Cardiac muscle cell (in vitro differentiated cells and primary cell): Measurements from ENCODE around the gene TSEN54. TPM values are rescaled to one million over a fixed set of nuclear protein-coding genes. Genes with fewer than 3 reads are reported as not detected.

Experiments
- DNase-seq, 2 donors: peaks; one replicate each; pipeline versions ENCODE4 v3.0.0 to v3.0.0-alpha.2; 2010 to 2017; ENCODE audit warnings: low read depth in 1 of 2, low spot score in 1 of 2
- H3K27ac ChIP-seq: fragments of 200-600 bp; sonication (generic); 2 replicates; pipeline ENCODE4 v1.5.1; 2016
- H3K27me3 ChIP-seq: fragments of 200-600 bp; sonication (generic); 2 replicates; pipeline ENCODE4 v1.6.0; 2016; ENCODE audit warnings: control low read depth
- H3K36me3 ChIP-seq: fragments of 200-600 bp; sonication (generic); 2 replicates; pipeline ENCODE4 v1.5.1; 2016; ENCODE audit warnings: control low read depth
- H3K4me1 ChIP-seq: fragments of 200-600 bp; sonication (generic); 2 replicates; pipeline ENCODE4 v1.8.1; 2017; ENCODE audit warnings: low read depth, mild to moderate bottlenecking, mixed run types
- H3K4me3 ChIP-seq: fragments of 200-600 bp; sonication (generic); 2 replicates; pipeline ENCODE4 v1.5.1; 2016; ENCODE audit warnings: mild to moderate bottlenecking
- H3K9me3 ChIP-seq: fragments of 200-600 bp; sonication (generic); 2 replicates; pipeline ENCODE4 v1.5.1; 2017; ENCODE audit warnings: low read depth, mild to moderate bottlenecking, control low read depth
- CTCF ChIP-seq: IDR thresholded peaks from 2 replicates; pipeline ENCODE4 v1.5.1; 2012; ENCODE audit warnings: low read depth, mild to moderate bottlenecking, low read length
- polyA plus RNA-seq: library from polyadenylated mRNA; unstranded; fragments of >200 nt; fragmentation: Nextera tagmentation; extraction: Ambion mirVana; gene quantifications from 2 replicates; pipeline ENCODE4 v1.2.1, GENCODE V29; 2016
- total RNA-seq: library from RNA; depleted of rRNA; stranded (reverse); fragments of >200 nt; gene quantifications from 2 replicates; pipeline ENCODE4 v1.2.3, GENCODE V29; 2016

TSEN54 gene
- total and polyA plus RNA-seq, 2 experiments from 2014 or later = 64.4 to 70.5 TPM

- DNase-seq = peak in 1 of 2 donors; percentile 24
- no peaks in the 10 kb centered on the region for H3K36me3 ChIP-seq
- no peaks in the 10 kb centered on the region for H3K9me3 ChIP-seq
- H3K4me3 ChIP-seq = no peak overlapping the region
- H3K27me3 ChIP-seq = no peaks in the 10 kb centered on the region
- H3K27ac ChIP-seq = no peak overlapping the region
- TF ChIP-seq CTCF = no peak
- peaks cover 5% of the 10 kb centered on the region for H3K4me1 ChIP-seq
These were observed 23.8 kb downstream of the TSEN54 start for GRCh38 chr17:75539967-75540729.

- Histone ChIP-seq H3K36me3 (no peaks in the 10 kb centered on the region), H3K4me1 (peaks cover 5% of the 10 kb centered on the region), H3K4me3 (no peak overlapping the region), H3K27ac (no peak overlapping the region), H3K9me3 (no peaks in the 10 kb centered on the region), H3K27me3 (no peaks in the 10 kb centered on the region)
- TF ChIP-seq CTCF = no peak
- no peak for DNase-seq
These were observed 24.7 kb downstream of the TSEN54 start for GRCh38 chr17:75540923-75541503.

DNA sequence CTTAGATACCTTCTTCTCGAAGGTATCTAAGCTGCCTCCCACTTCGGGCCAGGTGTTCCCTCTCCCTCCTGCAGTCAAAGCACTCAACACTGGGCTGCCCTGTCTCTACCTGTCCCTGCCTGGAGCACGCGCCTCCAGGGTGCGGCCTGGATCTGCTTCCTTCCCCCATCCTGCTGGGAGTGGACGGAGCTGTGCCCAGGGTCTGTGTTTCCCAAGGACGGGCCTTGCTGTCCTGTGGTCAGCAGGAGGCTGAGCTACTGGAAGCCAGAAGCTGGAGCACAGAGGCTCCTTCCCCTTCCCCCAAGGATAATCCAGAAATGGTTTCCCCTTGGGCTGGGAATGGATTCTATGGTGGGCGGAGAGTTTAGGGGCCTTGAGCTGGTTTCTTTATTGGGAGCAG lies 25.9 kb downstream of the TSEN54 start:
- Histone ChIP-seq H3K9me3 (no peaks in the 10 kb centered on the region), H3K36me3 (no peaks in the 10 kb centered on the region), H3K27me3 (no peaks in the 10 kb centered on the region), H3K4me3 (no peak overlapping the region), H3K4me1 (peaks cover 5% of the 10 kb centered on the region), H3K27ac (no peak overlapping the region)
- DNase-seq = no peak
- no peak for TF ChIP-seq CTCF

DNA sequence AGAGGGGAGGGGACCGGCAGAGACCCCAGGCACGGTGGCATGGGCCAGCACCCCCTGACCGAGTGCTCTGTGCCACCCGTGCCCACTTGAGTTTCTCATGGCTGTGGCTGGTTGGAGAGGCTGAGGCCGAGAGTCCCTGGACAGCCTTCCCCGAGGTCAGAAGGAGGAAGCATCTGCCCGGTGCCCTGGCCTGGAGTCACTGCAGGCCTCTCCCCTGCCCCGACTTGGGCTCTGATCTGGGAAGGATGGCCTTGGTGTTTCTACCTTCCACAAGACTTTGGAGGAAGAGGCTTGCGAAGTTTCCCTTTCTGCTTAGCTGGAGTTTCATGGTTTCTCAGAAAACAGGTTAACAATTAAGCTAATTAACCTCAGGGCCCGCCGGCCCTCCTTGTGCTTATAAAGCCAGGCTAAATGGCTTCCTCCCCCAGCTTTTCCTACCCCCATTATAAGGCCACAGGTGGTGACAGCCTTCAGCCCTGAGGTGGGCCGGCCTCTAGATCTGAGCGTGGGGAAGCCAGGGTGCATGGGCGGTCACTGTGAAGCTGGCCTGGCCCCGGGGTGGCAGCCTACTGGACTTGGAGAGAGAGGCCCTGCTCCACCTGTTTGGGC lies 26.5 kb downstream of the TSEN54 start:
- Histone ChIP-seq H3K27ac (no peak overlapping the region), H3K36me3 (no peaks in the 10 kb centered on the region), H3K9me3 (no peaks in the 10 kb centered on the region), H3K27me3 (no peaks in the 10 kb centered on the region), H3K4me1 (peaks cover 5% of the 10 kb centered on the region), H3K4me3 (no peak overlapping the region)
- no peak for DNase-seq
- TF ChIP-seq CTCF = no peak

DNA sequence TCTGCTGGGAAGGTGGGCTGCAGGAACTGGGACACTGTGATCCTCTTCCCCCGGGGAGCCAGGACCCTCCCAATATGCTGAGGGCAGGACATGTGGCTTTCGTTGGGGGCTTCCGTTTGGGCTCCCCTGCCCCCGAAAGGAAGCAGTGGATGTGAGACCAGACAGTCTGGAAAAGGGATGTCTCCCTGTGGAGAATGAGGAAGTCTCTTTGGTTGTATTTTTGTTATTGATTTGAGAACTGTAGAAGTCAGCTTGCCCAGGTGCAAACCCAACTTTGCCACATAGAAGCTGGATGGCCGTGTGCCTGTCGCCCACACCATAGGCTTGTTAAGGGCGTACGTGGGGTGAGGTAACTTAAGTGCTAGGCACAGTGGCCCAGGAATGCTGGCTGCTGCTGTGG lies 27.9 kb downstream of the TSEN54 start:
- Histone ChIP-seq H3K27ac (no peak overlapping the region), H3K4me1 (peaks cover 9% of the 10 kb centered on the region), H3K27me3 (no peaks in the 10 kb centered on the region), H3K36me3 (no peaks in the 10 kb centered on the region), H3K9me3 (no peaks in the 10 kb centered on the region), H3K4me3 (no peak overlapping the region)
- TF ChIP-seq CTCF = no peak
- no peak for DNase-seq
